NOMO-1 treated with DMSO at 0.1 percent for 48 hours (cell line): ENCODE data around the gene TSHZ2.

Experiments used
- DNase-seq: peaks from one replicate; lab custom pipeline; 2025; ENCODE audit not compliant: unreplicated experiment; lab: John Stamatoyannopoulos, UW

The TSHZ2 gene

DNA sequence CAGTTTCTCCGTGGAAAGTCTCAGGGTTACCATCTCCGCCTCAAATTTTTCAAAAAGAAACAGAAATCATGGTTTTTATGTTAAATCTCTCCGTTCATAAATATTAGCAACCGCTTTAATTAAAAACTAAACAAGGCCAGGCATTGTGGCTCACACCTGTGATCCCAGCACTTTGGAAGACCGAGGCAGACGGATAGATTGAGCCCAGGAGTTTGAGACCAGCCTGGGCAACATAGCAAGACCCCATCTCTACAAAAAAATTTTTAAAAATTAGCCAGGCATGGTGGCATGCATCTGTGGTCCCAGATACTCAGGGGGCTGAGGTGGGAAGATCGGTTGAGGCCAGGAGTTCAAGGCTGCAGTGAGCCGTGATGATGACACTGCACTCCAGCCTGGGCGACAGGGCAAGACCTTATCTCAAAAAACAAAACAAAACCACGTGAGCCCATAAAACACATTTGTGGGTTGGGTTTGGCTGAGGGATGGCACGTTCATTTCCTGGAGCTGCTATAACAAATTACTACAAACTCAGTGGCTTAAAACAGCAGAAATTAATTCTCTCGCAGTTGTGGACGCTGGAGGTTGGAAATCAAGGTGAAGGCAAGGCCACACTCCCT, 398.3 kb downstream of the TSHZ2 start:
- DNase-seq: no peak

DNA sequence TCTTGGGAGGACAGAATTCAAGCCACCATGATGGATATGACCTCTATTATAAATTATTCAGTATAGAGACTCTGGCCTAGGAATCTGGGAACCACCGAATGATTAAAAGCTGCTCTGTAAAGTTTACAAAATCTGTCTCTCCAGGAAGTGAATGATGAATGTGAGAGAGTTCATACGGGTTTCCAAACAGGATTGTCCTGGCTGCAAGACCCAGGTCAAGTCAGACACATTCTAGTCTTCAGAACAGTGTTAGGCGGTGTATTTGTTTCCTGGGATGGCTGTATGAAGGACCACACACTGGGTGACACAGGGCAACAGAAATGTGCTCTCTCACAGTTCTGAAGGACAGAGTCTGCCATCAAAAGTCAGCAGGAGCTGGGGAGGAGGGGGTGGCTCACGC, 399.1 kb downstream of the TSHZ2 start:
- DNase-seq: no peak

DNA sequence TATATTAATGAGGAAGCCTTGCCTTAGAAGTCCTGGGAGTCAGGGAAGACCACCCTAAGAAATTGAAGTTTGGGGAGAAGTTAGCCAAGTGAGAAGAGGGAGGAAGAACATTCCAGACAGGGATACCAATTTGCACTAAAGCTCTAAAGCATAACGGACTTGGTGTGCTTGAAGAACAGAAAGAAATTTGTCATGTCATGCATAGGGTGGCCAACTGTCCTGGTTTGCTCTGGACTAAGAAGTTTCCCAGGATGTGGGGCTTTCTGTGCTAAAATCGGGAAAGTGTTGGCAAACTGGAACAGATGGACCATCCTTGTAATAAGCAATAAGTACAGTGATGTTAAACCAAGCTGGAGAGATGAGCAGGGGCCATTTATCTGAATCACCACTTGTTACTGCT, 403.9 kb downstream of the TSHZ2 start:
- DNase-seq: no peak

DNA sequence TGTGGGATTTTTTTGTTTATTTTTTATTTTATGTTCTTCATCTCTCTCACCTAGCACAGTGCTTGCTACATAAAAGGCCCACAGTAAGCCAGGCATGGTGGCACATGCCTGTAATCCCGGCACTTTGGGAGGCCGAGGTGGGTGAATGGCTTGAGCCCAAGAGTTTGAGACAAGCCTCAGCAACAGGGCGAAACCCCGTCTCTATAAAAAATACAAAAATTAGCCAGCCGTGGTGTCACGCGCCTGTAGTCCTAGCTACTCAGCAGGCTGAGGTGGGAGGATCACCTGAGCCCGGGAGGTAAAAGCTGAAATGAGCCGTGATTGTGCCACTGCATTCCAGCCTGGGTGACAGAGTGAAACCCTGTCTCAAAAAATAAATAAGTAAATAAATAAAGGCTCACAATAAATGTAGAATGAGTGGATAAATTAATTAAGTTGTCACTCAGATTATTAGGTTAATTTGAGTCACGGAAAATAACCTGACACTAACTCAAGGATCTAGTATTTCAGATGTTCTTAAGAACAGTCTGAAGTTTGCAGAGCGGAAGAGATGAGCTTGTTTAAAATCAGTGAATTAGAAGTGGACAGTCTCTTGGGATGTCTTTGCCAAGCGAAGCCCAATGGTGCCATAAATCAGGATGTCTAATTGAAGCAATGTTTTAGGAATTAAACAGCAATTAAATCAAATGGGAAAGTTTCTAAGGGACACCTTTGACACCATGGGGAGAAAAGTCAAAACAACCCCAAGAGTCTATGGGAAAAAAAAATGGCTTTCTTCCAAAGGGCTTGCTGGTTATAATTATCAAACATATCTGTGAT, 407.1 kb downstream of the TSHZ2 start:
- DNase-seq: no peak

GRCh38 chr20:53379833-53380120, 407.6 kb downstream of the TSHZ2 start:
- no peak for DNase-seq

DNA sequence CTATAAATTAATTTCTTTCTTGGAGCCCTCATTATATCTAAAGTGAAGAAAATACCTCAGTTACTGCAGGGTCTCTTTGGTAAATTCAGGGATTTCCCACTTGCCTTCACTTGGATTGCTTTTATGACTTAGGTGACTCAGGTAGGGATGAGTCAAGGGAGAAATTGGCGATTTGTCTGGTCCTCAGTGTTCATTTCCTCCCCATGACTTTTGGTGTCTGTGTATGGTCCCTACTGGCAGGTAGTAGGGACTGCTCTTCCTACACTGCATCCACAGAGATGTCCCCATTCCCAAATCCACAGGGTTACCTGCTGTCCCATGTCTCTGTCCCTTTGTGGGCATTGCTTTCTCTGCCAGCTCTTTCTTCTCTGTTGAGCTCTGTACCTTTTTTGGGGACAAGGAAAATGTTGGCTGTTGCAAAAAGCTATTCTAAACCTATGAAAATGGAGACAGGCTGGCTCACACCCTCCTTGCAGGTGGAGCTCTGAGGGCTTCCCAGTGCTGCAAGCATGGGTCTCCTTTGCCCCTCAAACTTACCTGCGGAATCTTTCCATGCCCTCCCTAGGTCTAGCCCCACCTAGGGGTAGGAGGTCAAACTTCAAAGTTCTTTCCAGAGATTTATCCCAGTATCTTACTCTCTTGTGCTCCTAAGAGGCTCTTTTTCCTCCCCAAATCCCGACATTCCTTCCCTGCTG, 409.6 kb downstream of the TSHZ2 start:
- DNase-seq: no peak

- DNase-seq: no peak
Observed at GRCh38 chr20:53382263-53382844, 410.2 kb downstream of the TSHZ2 start.

DNA sequence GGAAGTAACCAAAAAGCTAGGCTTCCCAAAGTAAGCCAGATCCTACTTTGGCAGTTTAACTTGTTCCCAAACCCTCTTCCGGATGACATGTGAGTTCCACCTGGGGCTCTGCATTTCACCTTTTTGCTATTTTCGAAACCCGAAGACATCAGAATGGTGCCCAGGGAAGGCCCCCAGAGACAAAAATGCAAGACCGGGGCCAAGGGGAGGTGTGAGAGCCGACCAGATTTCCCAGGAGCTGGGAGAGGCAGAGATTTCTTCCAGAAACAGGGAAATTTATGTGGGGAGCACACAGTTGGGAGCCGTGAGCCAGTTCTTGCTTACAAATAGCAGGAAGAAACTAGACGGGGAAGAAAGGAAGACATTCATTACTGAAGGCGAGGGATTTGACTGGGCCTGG, 411.8 kb downstream of the TSHZ2 start:
- no peak for DNase-seq

DNA sequence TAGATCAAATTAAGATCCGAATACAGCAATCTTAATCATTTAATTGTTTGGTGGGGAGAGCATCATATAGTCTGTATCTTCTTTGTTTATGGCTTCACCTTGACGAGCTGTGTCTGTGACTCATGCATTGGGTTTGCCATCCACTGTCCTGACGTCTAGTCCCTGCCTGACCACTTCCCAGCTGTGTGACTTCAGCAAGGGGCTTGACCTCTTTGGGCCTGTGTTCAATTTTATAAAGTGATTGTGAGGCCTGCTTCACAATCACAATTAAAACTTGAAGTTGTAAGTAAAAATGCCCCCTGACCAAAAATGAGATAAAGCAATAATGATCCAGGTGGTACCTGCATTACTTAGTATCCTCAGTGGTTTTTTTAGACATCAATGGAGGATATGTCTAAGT, 412.2 kb downstream of the TSHZ2 start:
- no peak for DNase-seq

GRCh38 chr20:53385941-53386767, 414.0 kb downstream of the TSHZ2 start:
- DNase-seq: no peak

GRCh38 chr20:53387983-53388675, 416.0 kb downstream of the TSHZ2 start:
- no peak for DNase-seq

DNA sequence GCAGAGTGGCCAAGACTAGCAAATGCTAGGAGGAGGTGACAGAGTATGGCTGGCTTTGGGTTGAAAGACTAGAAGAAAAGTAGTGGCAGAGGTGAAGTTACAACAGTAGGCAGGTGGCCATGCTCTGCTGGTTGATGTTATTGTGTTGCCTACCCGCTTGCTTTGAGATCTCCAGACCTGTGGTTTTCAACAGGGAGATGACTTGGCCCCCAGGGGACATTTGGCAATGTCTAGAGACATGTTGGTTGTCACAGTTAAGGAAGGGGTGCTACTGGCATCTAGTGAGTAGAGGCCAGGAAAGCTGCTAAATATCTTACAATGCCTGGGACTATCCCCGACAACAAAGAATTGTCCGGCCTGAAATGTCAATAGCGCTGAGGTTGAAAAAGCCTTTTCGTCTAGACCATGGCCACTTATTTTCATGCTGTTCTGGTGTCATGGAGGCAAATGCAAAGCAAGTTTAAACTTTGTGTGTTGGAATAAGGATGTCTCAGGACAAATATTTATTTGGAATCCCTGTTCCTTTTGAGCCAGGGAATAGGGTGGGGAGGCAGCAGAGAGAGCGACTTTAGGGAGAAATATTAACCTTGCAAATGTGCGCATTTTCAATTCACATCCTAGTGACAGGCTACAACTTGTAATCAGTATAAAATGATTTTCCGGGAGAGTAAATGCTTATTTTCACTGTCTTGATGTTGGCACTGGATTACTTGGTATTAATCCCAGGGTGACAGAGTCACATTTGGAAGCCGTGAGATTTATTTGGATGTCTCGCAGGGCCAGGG, 417.6 kb downstream of the TSHZ2 start:
- DNase-seq: no peak

DNA sequence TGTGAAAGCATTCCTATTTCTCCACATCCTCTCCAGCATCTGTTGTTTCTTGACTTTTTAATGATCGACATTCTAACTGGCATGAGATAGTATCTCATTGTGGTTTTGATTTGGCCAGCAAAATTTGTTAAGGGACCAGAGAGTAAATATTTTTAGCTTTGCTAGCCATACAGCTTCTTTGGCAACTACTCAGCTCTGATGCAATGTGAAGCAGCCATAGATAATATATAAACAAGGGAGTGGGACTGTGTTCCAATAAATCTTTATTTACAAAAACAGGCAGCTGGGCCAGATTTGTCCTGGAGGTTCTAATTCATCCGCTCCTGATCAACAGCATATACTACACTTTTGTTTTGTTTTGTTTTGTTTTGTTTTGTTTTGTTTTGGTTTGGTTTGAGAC, 418.6 kb downstream of the TSHZ2 start:
- no peak for DNase-seq

- no peak for DNase-seq
Observed at GRCh38 chr20:53394433-53394832, 422.3 kb downstream of the TSHZ2 start.

- DNase-seq: no peak
Observed at GRCh38 chr20:53395188-53395923, 423.2 kb downstream of the TSHZ2 start.

- DNase-seq: no peak
Observed at GRCh38 chr20:53399083-53399482, 426.9 kb downstream of the TSHZ2 start.

GRCh38 chr20:53399592-53400335, 427.6 kb downstream of the TSHZ2 start:
- DNase-seq: no peak

- no peak for DNase-seq
Observed at GRCh38 chr20:53402233-53403005, 430.3 kb downstream of the TSHZ2 start.
